Liver (tissue), 3 donors: Measurements from ENCODE around the gene FADD.

Experiments
- HNF4G ChIP-seq: IDR thresholded peaks from 2 replicates; pipeline ENCODE4 v1.6.1; 2016; ENCODE audit warnings: antibody characterized with exemption
- TF ChIP-seq, protein P1 (sequence below): IDR thresholded peaks from 2 replicates; pipeline ENCODE4 v1.6.1; 2016; ENCODE audit warnings: antibody characterized with exemption
- TF ChIP-seq, protein P2 (sequence below): fragments of 150-350 bp; IDR thresholded peaks from 2 replicates; pipeline ENCODE4 v1.5.1; 2017; ENCODE audit warnings: improper control_type of control experiment, low read depth, low read length; ENCODE audit not compliant: missing input control
- donor health status: healthy.
- donor health status: healthy.

- TF ChIP-seq, protein P1, sequence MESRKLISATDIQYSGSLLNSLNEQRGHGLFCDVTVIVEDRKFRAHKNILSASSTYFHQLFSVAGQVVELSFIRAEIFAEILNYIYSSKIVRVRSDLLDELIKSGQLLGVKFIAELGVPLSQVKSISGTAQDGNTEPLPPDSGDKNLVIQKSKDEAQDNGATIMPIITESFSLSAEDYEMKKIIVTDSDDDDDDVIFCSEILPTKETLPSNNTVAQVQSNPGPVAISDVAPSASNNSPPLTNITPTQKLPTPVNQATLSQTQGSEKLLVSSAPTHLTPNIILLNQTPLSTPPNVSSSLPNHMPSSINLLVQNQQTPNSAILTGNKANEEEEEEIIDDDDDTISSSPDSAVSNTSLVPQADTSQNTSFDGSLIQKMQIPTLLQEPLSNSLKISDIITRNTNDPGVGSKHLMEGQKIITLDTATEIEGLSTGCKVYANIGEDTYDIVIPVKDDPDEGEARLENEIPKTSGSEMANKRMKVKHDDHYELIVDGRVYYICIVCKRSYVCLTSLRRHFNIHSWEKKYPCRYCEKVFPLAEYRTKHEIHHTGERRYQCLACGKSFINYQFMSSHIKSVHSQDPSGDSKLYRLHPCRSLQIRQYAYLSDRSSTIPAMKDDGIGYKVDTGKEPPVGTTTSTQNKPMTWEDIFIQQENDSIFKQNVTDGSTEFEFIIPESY = no peak
- no peak for TF ChIP-seq HNF4G
- TF ChIP-seq, protein P2, sequence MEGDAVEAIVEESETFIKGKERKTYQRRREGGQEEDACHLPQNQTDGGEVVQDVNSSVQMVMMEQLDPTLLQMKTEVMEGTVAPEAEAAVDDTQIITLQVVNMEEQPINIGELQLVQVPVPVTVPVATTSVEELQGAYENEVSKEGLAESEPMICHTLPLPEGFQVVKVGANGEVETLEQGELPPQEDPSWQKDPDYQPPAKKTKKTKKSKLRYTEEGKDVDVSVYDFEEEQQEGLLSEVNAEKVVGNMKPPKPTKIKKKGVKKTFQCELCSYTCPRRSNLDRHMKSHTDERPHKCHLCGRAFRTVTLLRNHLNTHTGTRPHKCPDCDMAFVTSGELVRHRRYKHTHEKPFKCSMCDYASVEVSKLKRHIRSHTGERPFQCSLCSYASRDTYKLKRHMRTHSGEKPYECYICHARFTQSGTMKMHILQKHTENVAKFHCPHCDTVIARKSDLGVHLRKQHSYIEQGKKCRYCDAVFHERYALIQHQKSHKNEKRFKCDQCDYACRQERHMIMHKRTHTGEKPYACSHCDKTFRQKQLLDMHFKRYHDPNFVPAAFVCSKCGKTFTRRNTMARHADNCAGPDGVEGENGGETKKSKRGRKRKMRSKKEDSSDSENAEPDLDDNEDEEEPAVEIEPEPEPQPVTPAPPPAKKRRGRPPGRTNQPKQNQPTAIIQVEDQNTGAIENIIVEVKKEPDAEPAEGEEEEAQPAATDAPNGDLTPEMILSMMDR = no peak
These were observed 26.6 kb downstream of the FADD start for GRCh38 chr11:70229737-70230136.
